Tibial artery (tissue), 4 donors: ENCODE measurements around the gene ZSCAN5A.
"Not testable (repeated sequence)": the region's sequence is repeated elsewhere in the genome, so short reads cannot be mapped to it uniquely, and the experiment has no call there.

Source experiments
- DNase-seq, 2 donors: peaks; one replicate each; pipeline ENCODE4 v3.0.0-alpha.2; 2019
- H3K27ac ChIP-seq, 2 donors: fragments of 200-600 bp; sonication (generic) in 1 of 2; 1 replicate in 1 of 2; 2 replicates in 1 of 2; pipeline ENCODE4 v1.5.1; 2018 to 2019; ENCODE audit warnings: mild to moderate bottlenecking in 1 of 2
- H3K27me3 ChIP-seq, 2 donors: fragments of 200-600 bp; sonication (generic) in 1 of 2; one replicate each; pipeline versions ENCODE4 v1.5.1 to v1.6.0; 2016 to 2019
- H3K36me3 ChIP-seq, 3 donors: fragments of 200-600 bp; sonication (generic) in 2 of 3; one replicate each; pipeline ENCODE4 v1.5.1; 2016 to 2019; ENCODE audit warnings: mild to moderate bottlenecking in 2 of 3
- H3K4me1 ChIP-seq, 4 donors: fragments of 200-600 bp; sonication (generic) in 2 of 4; 1 replicate in 3 of 4; 2 replicates in 1 of 4; pipeline ENCODE4 v1.5.1; 2016 to 2019
- H3K4me3 ChIP-seq, 2 donors: fragments of 200-600 bp; sonication (generic) in 1 of 2; 1 replicate in 1 of 2; 2 replicates in 1 of 2; pipeline ENCODE4 v1.5.1; 2018 to 2019; ENCODE audit warnings: mild to moderate bottlenecking in 2 of 2
- H3K9me3 ChIP-seq, 3 donors: fragments of 200-600 bp; sonication (generic) in 1 of 3; one replicate each; pipeline ENCODE4 v1.5.1; 2016 to 2019
- CTCF ChIP-seq, 2 experiments: fragments of 200-600 bp in 1 of 2; fragments of 450-650 bp in 1 of 2; IDR thresholded peaks; one replicate each; pipeline ENCODE4 v1.5.1; 2017 to 2019; ENCODE audit warnings: antibody characterized with exemption in 2 of 2, mild to moderate bottlenecking in 1 of 2, moderate library complexity in 1 of 2
- intact Hi-C: fragments of 100-400 bp; cut with DNase I; formaldehyde crosslinking; loops from one replicate; pipeline ENCODE4 v1.15.0; 2023; ENCODE audit warnings: low total_unique reads

Gene ZSCAN5A

GRCh38 chr19:56312787-56313657, 1.6 kb downstream of the ZSCAN5A start:
- no peak for TF ChIP-seq CTCF (IDR thresholded peaks at IDR 0.05)
- peaks cover 0 to 14% (median 7%) of the 10 kb centered on the region in 3 donors for H3K36me3 ChIP-seq
- DNase-seq, result no peak
- H3K9me3 ChIP-seq, result no peaks in the 10 kb centered on the region
- H3K27me3 ChIP-seq, result no peaks in the 10 kb centered on the region
- intact Hi-C loops, result loop anchor here (10.0 kb wide), 1 partner anchor 208 kb away; no protein-coding TSS in a partner anchor
- peak overlapping the region in 1 of 2 donors; percentile 87 for H3K27ac ChIP-seq
- H3K4me1 ChIP-seq, result peaks cover 0 to 15% (median 10%) of the 10 kb centered on the region in 4 donors
- no peak overlapping the region for H3K4me3 ChIP-seq

GRCh38 chr19:56312342-56312741, 2.3 kb downstream of the ZSCAN5A start:
- Histone ChIP-seq H3K9me3 (no peaks in the 10 kb centered on the region), H3K4me3 (no peak overlapping the region), H3K4me1 (peaks cover 0 to 15% (median 10%) of the 10 kb centered on the region in 4 donors), H3K27me3 (no peaks in the 10 kb centered on the region), H3K36me3 (peaks cover 0 to 14% (median 7%) of the 10 kb centered on the region in 3 donors), H3K27ac (no peak overlapping the region)
- no peak for TF ChIP-seq CTCF (IDR thresholded peaks at IDR 0.05)
- DNase-seq, result no peak
- intact Hi-C loops, result loop anchor here (10.0 kb wide), 1 partner anchor 208 kb away; no protein-coding TSS in a partner anchor

- intact Hi-C loops, result loop anchor here (10.0 kb wide), 1 partner anchor 206 kb away; no protein-coding TSS in a partner anchor
- no peak for TF ChIP-seq CTCF (IDR thresholded peaks at IDR 0.05)
Observed at GRCh38 chr19:56310462-56310861, 4.2 kb downstream of the ZSCAN5A start.

GRCh38 chr19:56309511-56310185, 5.0 kb downstream of the ZSCAN5A start:
- Histone ChIP-seq H3K27ac (no peak overlapping the region), H3K27me3 (no peaks in the 10 kb centered on the region), H3K4me1 (peaks cover 0 to 8% (median 6%) of the 10 kb centered on the region in 4 donors), H3K9me3 (no peaks in the 10 kb centered on the region), H3K4me3 (no peak overlapping the region), H3K36me3 (peaks cover 0 to 28% (median 18%) of the 10 kb centered on the region in 3 donors)
- intact Hi-C loops, result loop anchor here (10.0 kb wide), 1 partner anchor 205 kb away; no protein-coding TSS in a partner anchor
- peak; percentile 24 to 27 for TF ChIP-seq CTCF (IDR thresholded peaks at IDR 0.05)
- no peak for DNase-seq

More at GRCh38 chr19:56310462-56310861, 4.2 kb downstream of the ZSCAN5A start:
- H3K36me3 ChIP-seq, result peaks cover 0 to 20% (median 14%) of the 10 kb centered on the region in 3 donors
- no peak for DNase-seq
- no peaks in the 10 kb centered on the region for H3K9me3 ChIP-seq
- no peaks in the 10 kb centered on the region for H3K27me3 ChIP-seq
- no peak overlapping the region for H3K4me3 ChIP-seq
- no peak overlapping the region for H3K27ac ChIP-seq
- H3K4me1 ChIP-seq, result peaks cover 0 to 9% (median 7%) of the 10 kb centered on the region in 4 donors

GRCh38 chr19:56308792-56309191, 5.8 kb downstream of the ZSCAN5A start:
- H3K27ac ChIP-seq, result no peak overlapping the region
- intact Hi-C loops, result no loop called here
- H3K27me3 ChIP-seq, result no peaks in the 10 kb centered on the region
- H3K4me3 ChIP-seq, result no peak overlapping the region
- TF ChIP-seq CTCF (IDR thresholded peaks at IDR 0.05), result no peak
- no peak for DNase-seq
- H3K4me1 ChIP-seq, result peaks cover 0 to 5% (median 2%) of the 10 kb centered on the region in 4 donors
- no peaks in the 10 kb centered on the region for H3K9me3 ChIP-seq
- peaks cover 0 to 37% (median 18%) of the 10 kb centered on the region in 3 donors for H3K36me3 ChIP-seq

GRCh38 chr19:56307062-56307461, 7.6 kb downstream of the ZSCAN5A start:
- H3K9me3 ChIP-seq, H3K27ac ChIP-seq, H3K4me3 ChIP-seq, H3K27me3 ChIP-seq, H3K4me1 ChIP-seq, DNase-seq, intact Hi-C loops: not testable (repeated sequence)
- peaks cover 0 to 49% (median 10%) of the 10 kb centered on the region in 3 donors for H3K36me3 ChIP-seq
